Peyer's patch (tissue), 4 donors: ENCODE results near the gene RPTOR. TPM values are rescaled to one million over a fixed set of nuclear protein-coding genes. Genes with fewer than 3 reads are reported as not detected.

Source experiments
- DNase-seq, 3 donors: peaks; one replicate each; pipeline ENCODE4 v3.0.0-alpha.2; 2017 to 2019
- H3K27ac ChIP-seq, 4 donors: fragments of 200-600 bp; sonication (generic); one replicate each; pipeline ENCODE4 v1.5.1; 2016 to 2019
- H3K27me3 ChIP-seq, 2 donors: fragments of 200-600 bp; sonication (generic); one replicate each; pipeline ENCODE4 v1.5.1; 2019
- H3K36me3 ChIP-seq, 3 donors: fragments of 200-600 bp; sonication (generic); one replicate each; pipeline ENCODE4 v1.5.1; 2016 to 2019
- H3K4me1 ChIP-seq, 4 donors: fragments of 200-600 bp; sonication (generic); one replicate each; pipeline ENCODE4 v1.5.1; 2016 to 2019
- H3K4me3 ChIP-seq, 4 donors: fragments of 200-600 bp; sonication (generic); 1 replicate in 3 of 4; 2 replicates in 1 of 4; pipeline ENCODE4 v1.5.1; 2016 to 2019; ENCODE audit warnings: mild to moderate bottlenecking in 1 of 4
- H3K9me3 ChIP-seq, 4 donors: fragments of 200-600 bp; sonication (generic); one replicate each; pipeline ENCODE4 v1.5.1; 2016 to 2019; ENCODE audit warnings: mild to moderate bottlenecking in 1 of 4
- CTCF ChIP-seq, 6 experiments: fragments of 450-650 bp in 4 of 6; fragments of 200-600 bp in 2 of 6; sonication (generic) in 1 of 6; IDR thresholded peaks; one replicate each; pipeline ENCODE4 v1.5.1; 2017 to 2019; ENCODE audit warnings: antibody characterized with exemption in 6 of 6, mild to moderate bottlenecking in 3 of 6, moderate library complexity in 1 of 6
- POLR2A ChIP-seq, 2 donors: fragments of 450-650 bp; IDR thresholded peaks; one replicate each; pipeline ENCODE4 v1.5.1; 2017; ENCODE audit warnings: antibody characterized with exemption in 2 of 2, mild to moderate bottlenecking in 2 of 2, moderate library complexity in 2 of 2
- total RNA-seq, 4 donors: library from RNA; depleted of rRNA; stranded (reverse); fragments of >200 nt; gene quantifications; one replicate each; pipeline ENCODE4 v1.1.0, GENCODE V29; 2016

RPTOR gene
- total RNA-seq, 4 donors from 2014 or later: 42.4 to 73.6 (median 64.2) TPM

DNA sequence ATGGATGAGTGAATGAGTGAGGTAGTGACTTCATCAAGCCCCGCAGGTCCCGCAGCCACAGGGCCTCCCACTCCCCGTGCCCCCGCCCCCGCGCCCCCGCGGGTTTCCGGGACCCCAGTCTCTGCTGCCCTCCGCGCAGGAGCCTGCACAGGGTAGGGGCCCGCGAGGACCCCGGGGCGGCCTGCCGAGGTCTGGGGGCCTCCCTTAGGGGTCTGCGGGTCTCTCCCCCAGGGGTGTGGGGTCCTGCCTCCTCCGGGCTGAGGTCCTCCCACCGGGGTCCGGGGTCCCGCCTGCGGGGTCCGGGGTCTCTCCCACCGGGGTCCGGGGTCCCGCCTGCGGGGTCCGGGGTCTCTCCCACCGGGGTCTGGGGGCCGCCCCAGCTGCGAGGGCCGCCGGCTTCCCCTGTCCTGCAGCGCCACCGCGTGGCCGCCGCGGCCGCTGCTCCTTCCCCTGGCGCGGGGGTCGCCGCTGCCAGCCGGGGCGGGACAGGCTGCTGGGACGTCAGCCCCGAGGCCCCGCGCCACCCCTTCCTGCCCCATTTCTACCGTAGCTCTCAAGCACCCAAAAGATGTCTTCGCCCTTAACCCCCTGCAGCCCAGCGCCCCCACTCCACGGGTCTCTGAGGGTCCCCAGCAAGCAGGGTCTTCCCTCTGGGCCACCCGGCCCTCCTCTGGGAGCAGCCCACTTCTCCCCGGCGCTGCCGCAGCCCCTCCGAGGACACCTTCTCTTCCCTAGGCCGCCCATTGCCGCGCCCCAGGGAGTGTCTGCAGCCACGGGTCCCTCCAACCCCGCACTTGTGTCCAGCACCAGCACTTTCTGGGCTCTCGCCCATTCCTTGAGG, 436.6 kb downstream of the RPTOR start:
- Histone ChIP-seq H3K4me1 (peaks cover 0 to 12% (median 5%) of the 10 kb centered on the region in 4 donors), H3K36me3 (no peaks in the 10 kb centered on the region), H3K9me3 (no peaks in the 10 kb centered on the region), H3K4me3 (peak overlapping the region in 1 of 4 donors; percentile 32), H3K27me3 (no peaks in the 10 kb centered on the region), H3K27ac (no peak overlapping the region)
- TF ChIP-seq POLR2A (IDR thresholded peaks at IDR 0.05) (no peak), CTCF (IDR thresholded peaks at IDR 0.05) (peak; percentile 63 to 88 (median 73))
- DNase-seq: no peak

- TF ChIP-seq POLR2A (IDR thresholded peaks at IDR 0.05): no peak
- TF ChIP-seq CTCF (IDR thresholded peaks at IDR 0.05): no peak
- DNase-seq: no peak
These were observed 437.3 kb downstream of the RPTOR start for GRCh38 chr17:80981929-80982425.

GRCh38 chr17:80982426-80982974, 437.9 kb downstream of the RPTOR start:
- no peaks in the 10 kb centered on the region for H3K27me3 ChIP-seq
- no peak overlapping the region for H3K4me3 ChIP-seq
- DNase-seq: no peak
- no peak overlapping the region for H3K27ac ChIP-seq
- no peaks in the 10 kb centered on the region for H3K36me3 ChIP-seq
- TF ChIP-seq CTCF (IDR thresholded peaks at IDR 0.05) (no peak), POLR2A (IDR thresholded peaks at IDR 0.05) (no peak)
- H3K9me3 ChIP-seq: no peaks in the 10 kb centered on the region
- peaks cover 0 to 12% (median 5%) of the 10 kb centered on the region in 4 donors for H3K4me1 ChIP-seq

More at GRCh38 chr17:80981929-80982425, 437.3 kb downstream of the RPTOR start:
- H3K4me3 ChIP-seq: no peak overlapping the region
- H3K4me1 ChIP-seq: peaks cover 0 to 12% (median 5%) of the 10 kb centered on the region in 4 donors
- H3K36me3 ChIP-seq: no peaks in the 10 kb centered on the region
- no peaks in the 10 kb centered on the region for H3K9me3 ChIP-seq
- H3K27ac ChIP-seq: no peak overlapping the region
- no peaks in the 10 kb centered on the region for H3K27me3 ChIP-seq

- no peaks in the 10 kb centered on the region for H3K27me3 ChIP-seq
- H3K27ac ChIP-seq: no peak overlapping the region
- peaks cover 0 to 12% (median 5%) of the 10 kb centered on the region in 4 donors for H3K4me1 ChIP-seq
- no peak for TF ChIP-seq POLR2A (IDR thresholded peaks at IDR 0.05)
- H3K36me3 ChIP-seq: no peaks in the 10 kb centered on the region
- H3K4me3 ChIP-seq: no peak overlapping the region
- DNase-seq: no peak
- H3K9me3 ChIP-seq: no peaks in the 10 kb centered on the region
These were observed 438.9 kb downstream of the RPTOR start for GRCh38 chr17:80983545-80983944.

DNA sequence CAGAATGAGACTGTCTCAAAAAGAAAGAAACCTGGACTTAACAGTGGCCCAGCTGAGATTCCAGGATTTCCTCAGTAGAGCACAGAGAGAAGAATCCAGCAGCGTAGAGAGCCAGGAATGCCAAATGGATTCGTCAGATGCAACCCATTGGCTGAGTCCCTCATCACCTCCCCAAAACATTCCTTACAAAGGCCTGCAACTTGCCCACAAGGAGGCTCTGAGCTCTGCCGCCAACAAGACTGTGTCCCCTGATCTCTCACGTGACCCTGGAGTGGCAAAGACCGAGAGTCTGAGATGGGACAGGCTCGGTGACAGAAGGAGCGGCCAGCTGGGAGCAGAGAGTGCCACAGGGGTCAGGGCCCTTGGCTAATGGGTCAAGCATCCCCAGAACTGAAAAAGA, 440.1 kb downstream of the RPTOR start:
- no peak for DNase-seq
- peaks cover 0 to 20% (median 9%) of the 10 kb centered on the region in 4 donors for H3K4me1 ChIP-seq
- H3K27ac ChIP-seq: peak overlapping the region in 1 of 4 donors; percentile 54

More for the DNA sequence above, 440.1 kb downstream of the RPTOR start:
- H3K27me3 ChIP-seq: no peaks in the 10 kb centered on the region
- H3K4me3 ChIP-seq: no peak overlapping the region
- H3K9me3 ChIP-seq: no peaks in the 10 kb centered on the region
- peak in 1 of 6 experiments; percentile 4 for TF ChIP-seq CTCF (IDR thresholded peaks at IDR 0.05)
- no peak for TF ChIP-seq POLR2A (IDR thresholded peaks at IDR 0.05)
- H3K36me3 ChIP-seq: no peaks in the 10 kb centered on the region
